Mucosa of gallbladder (tissue), 1 donor: Measurements from ENCODE around the gene SLC22A9. TPM values are rescaled to one million over a fixed set of nuclear protein-coding genes. Genes with fewer than 3 reads are reported as not detected.

Experiments used
- DNase-seq: peaks from one replicate; pipeline ENCODE4 v3.0.0-alpha.2; 2020; ENCODE audit warnings: low spot score
- total RNA-seq: library from RNA; stranded (reverse); gene quantifications from one replicate; pipeline ENCODE4 v1.2.1, GENCODE V29; 2021
- donor health status: DM: no; HTN: no; CAD: no.

The SLC22A9 gene
- total RNA-seq, 1 donor from 2014 or later: 0.72 TPM

DNA sequence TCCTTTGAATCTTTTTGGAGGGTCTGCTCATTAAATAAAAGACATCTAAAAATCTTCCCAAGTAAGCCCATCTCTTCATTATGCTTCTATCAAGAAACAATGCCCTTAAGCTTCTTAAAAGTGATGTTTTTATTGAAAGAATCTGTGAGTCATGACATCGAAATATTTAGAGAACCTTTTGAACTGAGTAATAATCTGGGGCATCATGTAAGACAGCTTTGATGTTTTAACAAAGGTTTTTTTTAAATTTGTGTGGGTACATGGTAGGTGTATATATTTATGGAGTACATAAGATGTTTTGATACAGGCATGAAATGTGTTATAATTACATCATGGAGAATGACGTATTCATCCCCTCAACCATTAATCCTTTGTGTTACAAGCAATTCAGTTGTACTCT, 74.6 kb downstream of the SLC22A9 start:
- no peak for DNase-seq

DNA sequence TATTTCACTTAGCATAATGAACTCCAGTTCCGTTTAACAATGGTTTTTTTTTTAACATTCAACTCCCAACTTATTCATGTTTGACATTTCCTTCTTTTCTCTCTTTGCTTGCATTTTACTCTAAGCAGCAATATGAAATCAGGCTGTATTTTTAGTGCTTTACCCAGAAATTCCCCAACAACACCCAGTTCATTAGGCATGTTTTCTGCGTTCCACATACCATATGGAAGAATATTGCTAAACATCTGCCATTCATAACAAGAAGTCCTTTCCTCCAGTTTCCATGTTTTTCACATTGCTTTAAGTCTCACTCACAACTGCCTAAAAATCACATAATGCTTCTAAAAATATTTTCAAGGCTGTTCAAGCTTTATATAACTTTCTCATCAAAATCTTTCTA, 75.5 kb downstream of the SLC22A9 start:
- no peak for DNase-seq

DNA sequence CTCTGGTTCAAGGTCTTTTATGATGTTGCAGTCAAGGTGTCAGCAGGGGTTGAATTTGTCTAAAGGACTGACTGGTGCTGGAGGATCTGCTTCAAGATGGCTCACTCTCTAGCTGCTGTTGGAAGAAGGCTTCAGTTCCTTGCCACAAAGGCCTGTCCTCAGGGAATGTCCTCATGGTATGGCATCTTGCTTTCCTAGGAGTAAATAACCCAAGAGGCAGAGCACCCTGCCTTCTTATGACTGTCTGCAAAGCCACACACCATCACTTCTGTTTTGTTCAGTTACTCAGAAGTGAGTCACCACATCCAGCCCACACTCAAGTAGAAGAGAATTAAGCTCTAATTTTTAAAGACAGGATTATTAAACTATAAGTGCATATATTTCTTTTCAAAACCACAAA, 76.1 kb downstream of the SLC22A9 start:
- no peak for DNase-seq

DNA sequence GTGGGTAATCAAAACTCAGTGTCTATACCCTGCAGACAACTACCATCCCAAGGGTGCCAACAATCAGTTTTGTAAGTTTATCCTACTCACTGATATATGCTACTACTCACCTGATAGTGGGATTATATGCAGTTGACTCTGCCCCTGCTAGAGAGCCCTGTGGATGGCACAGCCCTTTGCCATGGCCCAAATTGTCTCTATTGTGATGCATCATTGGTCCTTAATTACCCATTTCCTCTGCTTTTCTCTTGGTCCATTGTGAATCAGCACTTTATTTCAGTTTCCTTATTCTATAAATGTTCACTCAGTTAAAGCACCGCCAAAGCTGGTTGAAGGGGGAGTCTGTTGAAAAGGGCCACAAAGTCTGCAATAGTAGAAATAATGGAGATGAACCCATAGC, 79.1 kb downstream of the SLC22A9 start:
- no peak for DNase-seq

DNA sequence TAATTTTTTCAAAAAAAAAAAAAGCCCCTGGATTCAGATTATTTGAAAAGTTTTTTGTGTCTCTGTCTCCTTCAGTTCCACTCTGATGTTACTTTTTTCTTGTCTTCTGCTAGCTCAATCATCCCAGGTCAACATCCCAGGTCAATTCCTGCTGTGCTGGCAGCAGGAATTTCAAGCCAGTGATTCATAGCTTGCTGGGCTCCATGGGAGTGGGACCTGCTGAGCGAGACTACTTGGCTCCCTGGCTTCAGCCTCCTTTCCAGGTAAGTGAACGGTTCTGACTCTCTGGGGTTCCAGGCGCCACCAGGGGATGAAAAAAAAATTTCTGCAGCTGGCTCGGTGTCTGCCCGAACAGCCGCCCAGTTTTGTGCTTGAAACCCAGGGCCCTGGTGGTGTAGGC, 90.0 kb downstream of the SLC22A9 start:
- DNase-seq: no peak

Other genes starting within 250 kb of the SLC22A9 start
- not detected for gene SLC22A24, start 225.6 kb upstream of the SLC22A9 start, total RNA-seq
- 2.0 TPM for gene SLC22A25, start 126.2 kb upstream of the SLC22A9 start, total RNA-seq
- 1.7 TPM for gene PLAAT5, start 121.4 kb downstream of the SLC22A9 start, total RNA-seq
- gene LGALS12, start 136.3 kb downstream of the SLC22A9 start, total RNA-seq: 0.26 TPM
- gene PLAAT4, start 167.0 kb downstream of the SLC22A9 start, total RNA-seq: 87.0 TPM
- 2.1 TPM for gene PLAAT2, start 193.6 kb downstream of the SLC22A9 start, total RNA-seq
- gene PLAAT3, start 244.6 kb downstream of the SLC22A9 start, total RNA-seq: 91.8 TPM